IPS DF 6.9 (cell line): ENCODE measurements around the gene G3BP1.
A peak's percentile ranks its signal among the peaks of the same experiment; 100 is the strongest.
"Not testable (repeated sequence)": the region's sequence is repeated elsewhere in the genome, so short reads cannot be mapped to it uniquely, and the experiment has no call there.

Experiments
- DNase-seq: peaks from one replicate; pipeline ENCODE4 v3.0.0-alpha.2; 2013; ENCODE audit warnings: low read depth, low spot score
- H3K27ac ChIP-seq: one replicate; pipeline ENCODE4 v1.5.1; 2013; ENCODE audit warnings: low read length, control low read depth
- H3K27me3 ChIP-seq: 2 replicates; pipeline ENCODE4 v1.6.1; 2013; ENCODE audit warnings: mild to moderate bottlenecking, low read length; ENCODE audit not compliant: control insufficient read depth, insufficient read depth
- H3K36me3 ChIP-seq: 2 replicates; pipeline ENCODE4 v1.6.1; 2013; ENCODE audit warnings: low read length; ENCODE audit not compliant: control insufficient read depth, insufficient read depth
- H3K4me1 ChIP-seq: 2 replicates; pipeline ENCODE4 v1.6.1; 2013; ENCODE audit warnings: low read length; ENCODE audit not compliant: control insufficient read depth, insufficient read depth
- H3K4me3 ChIP-seq: 2 replicates; pipeline ENCODE4 v1.5.1; 2013; ENCODE audit warnings: mild to moderate bottlenecking, low read length
- H3K9me3 ChIP-seq: 2 replicates; pipeline ENCODE4 v1.6.1; 2013; ENCODE audit warnings: low read length, inconsistent platforms; ENCODE audit not compliant: control insufficient read depth, insufficient read depth
- WGBS: extraction: QIAGEN DNeasy Blood & Tissue Kit; methylation state at CpG from one replicate; pipeline ENCODE4 v1.1.7; 2013; ENCODE audit warnings: mixed read lengths, missing lambda C conversion rate; ENCODE audit not compliant: insufficient read length, insufficient coverage; 5-methylcytosine and 5-hydroxymethylcytosine counted together

Gene G3BP1

GRCh38 chr5:151771259-151772028 is at the start of gene G3BP1:
Gene G3BP1 (plus strand): TSS chr5:151771954. CDS start chr5:151786621, 14,667 bp downstream.
- Histone ChIP-seq H3K36me3 (no peaks in the 10 kb centered on the region), H3K27ac (no peak within 1 kb of the TSS), H3K9me3 (no peaks in the 10 kb centered on the region), H3K4me3 (peak within 1 kb of the TSS; percentile 82), H3K4me1 (no peaks in the 10 kb centered on the region), H3K27me3 (no peaks in the 10 kb centered on the region)
- WGBS, result no CpG with 5 or more reads among the region's 49 CpGs
- peak; percentile 100 for DNase-seq

- H3K9me3 ChIP-seq, result no peaks in the 10 kb centered on the region
- H3K4me3 ChIP-seq, result no peak overlapping the region
- no peak overlapping the region for H3K27ac ChIP-seq
- H3K27me3 ChIP-seq, result no peaks in the 10 kb centered on the region
- DNase-seq, result no peak
- H3K4me1 ChIP-seq, result no peaks in the 10 kb centered on the region
- no peaks in the 10 kb centered on the region for H3K36me3 ChIP-seq
Observed at GRCh38 chr5:151722546-151722945, 49.2 kb upstream of the G3BP1 start.

DNA sequence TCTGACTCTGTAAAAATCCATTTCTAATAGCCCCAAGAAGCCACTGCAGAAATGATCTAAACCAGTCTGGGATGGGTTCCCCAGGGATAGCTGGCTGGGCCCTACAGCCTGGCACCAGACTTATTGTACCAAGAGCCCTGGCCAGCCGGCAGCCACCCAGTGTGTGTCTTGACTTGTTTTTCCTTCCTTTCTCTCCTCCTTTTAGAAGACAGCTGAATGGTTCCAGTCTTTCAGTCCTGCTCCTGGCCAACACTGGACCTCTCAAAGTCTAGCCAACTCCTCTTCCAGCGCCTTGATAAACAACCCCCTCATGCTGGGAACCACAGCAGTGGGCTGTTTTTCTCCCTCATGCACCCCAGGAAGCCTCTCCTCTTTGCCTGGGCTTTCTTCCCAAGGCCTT is 47.4 kb upstream of the G3BP1 start:
- Histone ChIP-seq H3K27me3 (no peaks in the 10 kb centered on the region), H3K27ac (no peak overlapping the region), H3K4me3 (no peak overlapping the region), H3K4me1 (no peaks in the 10 kb centered on the region), H3K36me3 (no peaks in the 10 kb centered on the region), H3K9me3 (no peaks in the 10 kb centered on the region)
- WGBS, result no CpG with 5 or more reads among the region's 2 CpGs
- DNase-seq, result no peak

- H3K27ac ChIP-seq, DNase-seq, H3K27me3 ChIP-seq, H3K9me3 ChIP-seq, H3K4me3 ChIP-seq, H3K36me3 ChIP-seq, H3K4me1 ChIP-seq: not testable (repeated sequence)
- WGBS, result no CpG with 5 or more reads among the region's 5 CpGs
Observed at GRCh38 chr5:151729597-151729996, 42.2 kb upstream of the G3BP1 start.

GRCh38 chr5:151730381-151730780 is 41.4 kb upstream of the G3BP1 start:
- no peak for DNase-seq
- Histone ChIP-seq H3K9me3 (no peaks in the 10 kb centered on the region; the same call in 1 of the 2 replicates), H3K4me3 (no peak overlapping the region), H3K4me1 (0 out of 2 replicates have a peak, but pooled peaks cover 2% of the 10 kb centered on the region), H3K36me3 (no peaks in the 10 kb centered on the region), H3K27ac (no peak overlapping the region), H3K27me3 (no peaks in the 10 kb centered on the region)
- WGBS, result no CpG with 5 or more reads among the region's 7 CpGs

- no peaks in the 10 kb centered on the region for H3K27me3 ChIP-seq
- no peaks in the 10 kb centered on the region; the same call in 1 of the 2 replicates for H3K9me3 ChIP-seq
- no peak for DNase-seq
- H3K4me1 ChIP-seq, result 0 out of 2 replicates have a peak, but pooled peaks cover 2% of the 10 kb centered on the region
- no peak overlapping the region for H3K27ac ChIP-seq
- WGBS, result no CpG with 5 or more reads among the region's 9 CpGs
- no peaks in the 10 kb centered on the region for H3K36me3 ChIP-seq
- no peak overlapping the region for H3K4me3 ChIP-seq
Observed at GRCh38 chr5:151733358-151734063, 38.2 kb upstream of the G3BP1 start.

DNA sequence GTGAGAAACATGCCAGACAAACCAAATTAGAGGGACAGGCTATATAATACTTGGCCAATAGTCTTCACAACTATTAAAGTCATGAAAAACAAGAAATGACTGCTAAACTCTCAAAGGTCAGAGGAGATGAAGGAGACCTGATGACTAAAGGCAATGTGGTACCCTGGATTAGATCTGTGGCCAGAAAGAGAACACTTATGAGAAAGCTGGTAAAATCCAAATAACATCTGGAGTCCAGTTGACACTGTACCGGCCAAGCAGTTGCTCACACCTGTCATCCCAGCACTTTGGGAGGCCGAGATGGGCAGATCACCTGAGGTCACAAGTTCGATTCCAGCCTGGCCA is 37.7 kb upstream of the G3BP1 start:
- Histone ChIP-seq H3K9me3 (no peaks in the 10 kb centered on the region; the same call in 1 of the 2 replicates), H3K4me1 (0 out of 2 replicates have a peak, but pooled peaks cover 2% of the 10 kb centered on the region), H3K4me3 (no peak overlapping the region), H3K27me3 (no peaks in the 10 kb centered on the region), H3K27ac (no peak overlapping the region), H3K36me3 (no peaks in the 10 kb centered on the region)
- DNase-seq, result no peak
- WGBS, result no CpG with 5 or more reads among the region's 3 CpGs

GRCh38 chr5:151735646-151736045 is 36.1 kb upstream of the G3BP1 start:
- H3K27ac ChIP-seq, result no peak overlapping the region
- peaks cover 3% of the 10 kb centered on the region; the same call in 1 of the 2 replicates for H3K4me1 ChIP-seq
- no peaks in the 10 kb centered on the region for H3K36me3 ChIP-seq
- H3K9me3 ChIP-seq, result no peaks in the 10 kb centered on the region; the same call in 1 of the 2 replicates
- DNase-seq, result no peak
- no peak overlapping the region for H3K4me3 ChIP-seq
- H3K27me3 ChIP-seq, result no peaks in the 10 kb centered on the region
- WGBS, result no CpG with 5 or more reads among the region's 1 CpG

- Histone ChIP-seq H3K27ac (no peak overlapping the region), H3K9me3 (no peaks in the 10 kb centered on the region), H3K27me3 (no peaks in the 10 kb centered on the region), H3K4me3 (no peak overlapping the region), H3K4me1 (peaks cover 3% of the 10 kb centered on the region; the same call in 1 of the 2 replicates), H3K36me3 (no peaks in the 10 kb centered on the region)
- DNase-seq, result no peak
- WGBS, result no CpG with 5 or more reads among the region's 3 CpGs
Observed at GRCh38 chr5:151737431-151737830, 34.3 kb upstream of the G3BP1 start.

DNA sequence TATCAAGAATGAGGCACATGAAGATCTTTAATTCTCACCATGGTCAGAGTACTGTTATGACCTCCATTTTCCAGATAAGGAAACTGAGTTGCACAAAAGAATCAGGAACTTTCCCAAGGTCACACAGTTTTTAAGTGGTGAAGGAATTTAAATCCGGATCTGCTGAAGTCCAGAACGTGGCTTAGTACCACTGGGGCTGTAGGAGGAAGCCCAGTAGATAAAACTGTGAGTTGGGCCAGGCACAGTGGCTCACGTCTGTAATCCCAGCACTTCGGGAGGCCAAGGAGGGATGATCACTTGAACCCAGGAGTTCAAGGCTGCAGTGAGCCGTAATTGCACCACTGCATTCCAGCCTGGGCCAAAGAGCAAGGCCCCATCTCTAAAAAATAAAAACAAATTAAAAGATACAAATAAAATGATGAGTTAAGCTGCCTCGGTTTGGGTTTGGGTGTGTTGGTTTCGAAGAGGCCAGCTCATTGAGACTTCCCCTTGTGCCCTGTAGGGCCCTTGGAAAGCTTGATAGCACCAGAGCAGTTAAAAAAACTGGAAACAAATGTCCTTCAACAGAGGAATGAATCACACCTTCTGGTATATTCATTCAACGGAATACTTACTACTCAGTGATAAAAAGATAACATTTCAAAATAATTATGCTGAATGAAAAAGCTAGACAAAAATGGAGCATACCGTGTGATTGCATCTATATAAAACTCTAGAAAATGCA is 33.5 kb upstream of the G3BP1 start:
- Histone ChIP-seq H3K27me3 (no peaks in the 10 kb centered on the region), H3K27ac (no peak overlapping the region), H3K4me1 (peaks cover 1% of the 10 kb centered on the region; the same call in 1 of the 2 replicates), H3K4me3 (no peak overlapping the region), H3K36me3 (no peaks in the 10 kb centered on the region), H3K9me3 (no peaks in the 10 kb centered on the region)
- no peak for DNase-seq
- no CpG with 5 or more reads among the region's 9 CpGs for WGBS
